Measurements from ENCODE around the gene HSPA2.

DNA sequence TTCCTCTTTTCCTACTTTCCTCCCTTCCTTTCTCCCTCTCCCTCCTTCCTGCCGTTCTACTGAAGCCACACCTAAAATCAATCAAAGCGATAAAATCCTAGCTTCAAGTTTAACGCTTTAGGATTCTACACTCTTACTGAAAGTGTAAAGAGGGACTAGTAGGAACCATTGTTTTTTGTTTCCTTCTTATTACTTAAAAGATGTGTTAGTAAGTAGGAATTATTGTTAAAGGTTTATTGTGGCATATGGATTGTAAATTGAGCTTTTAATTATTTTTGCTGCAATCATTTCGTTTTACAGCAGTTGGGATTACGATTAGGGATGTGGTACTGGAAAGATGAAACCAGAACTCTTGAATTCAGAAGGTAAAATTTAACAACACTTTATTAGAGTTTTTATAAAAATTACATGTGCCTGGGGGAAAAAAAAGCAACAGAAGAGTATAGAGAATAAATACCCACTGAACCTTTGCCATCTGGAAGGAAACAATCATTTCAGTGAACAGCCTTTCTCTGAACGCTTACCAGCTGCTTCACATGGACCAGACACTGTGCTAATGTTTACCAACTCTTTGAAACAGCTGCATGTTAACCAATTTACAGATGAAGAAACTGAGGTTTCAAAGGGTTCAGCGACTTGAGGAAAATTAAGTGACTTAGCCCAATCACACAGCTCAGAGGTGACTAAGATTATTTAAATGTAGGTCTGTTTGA, 10.2 kb downstream of the HSPA2 start:
- TF ChIP-seq POLR2A (IDR thresholded peaks at IDR 0.05) (no peak), CTCF (IDR thresholded peaks at IDR 0.05) (no peak)
